Fibroblast of the aortic adventitia (primary cell): ENCODE measurements around the gene LILRB4. TPM values are rescaled to one million over a fixed set of nuclear protein-coding genes. Genes with fewer than 3 reads are reported as not detected.

Experiments
- DNase-seq: peaks from one replicate; pipeline ENCODE4 v3.0.0-alpha.2; 2010; ENCODE audit warnings: low read depth
- H3K4me3 ChIP-seq: 2 replicates; pipeline ENCODE4 v1.5.1; 2011; ENCODE audit warnings: low read depth, mild to moderate bottlenecking, control low read depth, low read length, moderate library complexity
- total RNA-seq: library from RNA; depleted of rRNA; stranded (reverse); fragments of >200 nt; gene quantifications from 2 replicates; pipeline ENCODE4 v1.2.3, GENCODE V29; 2012; ENCODE audit warnings: low replicate concordance
- TF ChIP-seq, protein P1 (sequence below): IDR thresholded peaks from 2 replicates; pipeline ENCODE4 v1.5.1; 2011; ENCODE audit warnings: mild to moderate bottlenecking, low read length, control low read depth, inconsistent platforms; ENCODE audit not compliant: insufficient read depth

LILRB4 gene
- total RNA-seq, 1 donor, result not detected

DNA sequence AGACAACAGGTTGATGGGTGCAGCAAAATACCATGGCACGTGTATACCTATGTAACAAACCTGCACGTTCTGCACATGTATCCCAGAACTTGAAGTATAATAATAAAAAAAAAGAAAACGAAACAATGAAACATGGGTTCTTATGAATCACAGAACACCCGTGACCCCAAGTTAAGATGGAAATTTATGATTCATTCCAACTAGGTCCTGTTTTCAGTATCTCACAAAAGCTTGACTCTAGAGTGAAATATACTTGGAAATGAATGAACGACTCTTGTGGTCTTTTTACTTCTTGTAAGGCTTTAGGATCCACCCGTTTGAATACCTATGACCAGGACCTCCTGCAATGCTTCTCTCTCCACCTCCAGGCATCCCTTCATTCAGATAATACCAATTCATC is 3.5 kb upstream of the LILRB4 start:
- H3K4me3 ChIP-seq, result no peak overlapping the region
- no peak for DNase-seq
- TF ChIP-seq, protein P1, sequence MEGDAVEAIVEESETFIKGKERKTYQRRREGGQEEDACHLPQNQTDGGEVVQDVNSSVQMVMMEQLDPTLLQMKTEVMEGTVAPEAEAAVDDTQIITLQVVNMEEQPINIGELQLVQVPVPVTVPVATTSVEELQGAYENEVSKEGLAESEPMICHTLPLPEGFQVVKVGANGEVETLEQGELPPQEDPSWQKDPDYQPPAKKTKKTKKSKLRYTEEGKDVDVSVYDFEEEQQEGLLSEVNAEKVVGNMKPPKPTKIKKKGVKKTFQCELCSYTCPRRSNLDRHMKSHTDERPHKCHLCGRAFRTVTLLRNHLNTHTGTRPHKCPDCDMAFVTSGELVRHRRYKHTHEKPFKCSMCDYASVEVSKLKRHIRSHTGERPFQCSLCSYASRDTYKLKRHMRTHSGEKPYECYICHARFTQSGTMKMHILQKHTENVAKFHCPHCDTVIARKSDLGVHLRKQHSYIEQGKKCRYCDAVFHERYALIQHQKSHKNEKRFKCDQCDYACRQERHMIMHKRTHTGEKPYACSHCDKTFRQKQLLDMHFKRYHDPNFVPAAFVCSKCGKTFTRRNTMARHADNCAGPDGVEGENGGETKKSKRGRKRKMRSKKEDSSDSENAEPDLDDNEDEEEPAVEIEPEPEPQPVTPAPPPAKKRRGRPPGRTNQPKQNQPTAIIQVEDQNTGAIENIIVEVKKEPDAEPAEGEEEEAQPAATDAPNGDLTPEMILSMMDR, result no peak

DNA sequence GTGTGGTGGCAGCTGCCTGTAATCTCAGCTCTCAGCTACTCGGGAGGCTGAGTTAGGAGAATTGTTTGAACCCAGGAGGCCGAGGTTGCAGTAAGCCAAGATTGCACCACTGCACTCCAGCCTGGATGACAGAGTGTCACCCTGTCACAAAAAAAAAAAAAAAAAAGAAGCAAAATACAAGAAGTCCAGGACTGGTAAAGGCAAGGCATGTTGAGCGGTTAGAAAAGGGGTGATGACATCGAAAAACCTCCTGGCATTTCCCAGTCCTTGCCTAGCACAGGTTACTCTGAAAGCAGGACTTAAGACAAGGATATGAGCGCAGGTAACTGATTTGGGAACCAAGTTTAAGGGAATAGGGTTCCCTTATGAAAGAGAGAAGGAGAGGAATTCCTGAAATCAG is 2.5 kb upstream of the LILRB4 start:
- no peak overlapping the region for H3K4me3 ChIP-seq
- TF ChIP-seq, protein P1, result no peak
- DNase-seq, result no peak

DNA sequence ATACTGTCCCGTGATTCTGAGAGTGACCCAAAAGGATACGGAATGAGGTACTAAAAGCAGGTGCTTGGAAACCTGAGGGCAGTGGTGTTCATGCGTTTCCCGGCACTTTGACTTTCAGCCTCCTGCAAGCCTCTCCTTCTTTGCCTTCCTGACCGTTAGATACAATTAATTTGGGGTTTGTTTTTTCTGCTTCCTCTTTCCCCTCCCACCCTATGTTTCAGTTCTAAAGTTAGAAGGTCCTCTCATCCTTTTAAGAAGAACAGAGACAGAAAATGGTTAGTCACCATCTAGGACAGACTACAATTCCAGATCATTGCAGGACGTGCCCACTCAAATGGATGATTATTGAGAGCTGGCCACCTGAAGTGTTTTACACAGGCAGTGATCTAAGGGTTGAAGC is 1.8 kb upstream of the LILRB4 start:
- TF ChIP-seq, protein P1, result no peak
- no peak overlapping the region for H3K4me3 ChIP-seq
- DNase-seq, result no peak

DNA sequence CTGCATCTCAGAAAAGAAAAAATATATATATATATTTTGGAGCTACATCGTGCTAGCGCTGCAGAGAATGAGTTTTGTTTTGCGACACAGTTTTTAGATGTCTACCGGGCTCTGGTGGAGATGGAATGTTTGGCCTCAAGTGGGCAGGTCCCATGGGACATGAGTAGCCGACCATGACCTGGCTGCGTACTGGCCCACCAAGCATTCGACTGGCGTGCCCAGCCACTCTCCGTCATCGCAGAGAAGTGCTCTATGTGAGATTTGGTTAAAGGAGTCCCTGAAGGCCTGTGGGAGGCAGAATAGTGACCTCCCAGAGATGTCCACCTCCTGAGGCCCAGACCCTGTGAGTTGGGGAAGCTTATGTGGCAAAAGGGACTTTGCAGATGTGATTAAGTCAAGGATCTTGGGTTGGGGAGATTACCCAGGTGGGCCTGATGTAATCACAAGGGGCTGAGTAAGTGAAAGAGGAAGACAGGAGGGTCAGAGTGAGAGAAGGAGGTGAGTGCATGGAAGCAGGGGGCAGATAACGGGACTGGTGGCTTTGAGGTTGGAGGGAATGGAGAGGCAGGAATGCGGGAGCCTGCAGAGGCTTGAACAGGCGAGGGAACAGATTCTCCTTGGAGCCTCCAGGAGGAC is 821 bp upstream of the LILRB4 start:
- TF ChIP-seq, protein P1, result no peak
- DNase-seq, result no peak
- H3K4me3 ChIP-seq, result no peak overlapping the region

DNA sequence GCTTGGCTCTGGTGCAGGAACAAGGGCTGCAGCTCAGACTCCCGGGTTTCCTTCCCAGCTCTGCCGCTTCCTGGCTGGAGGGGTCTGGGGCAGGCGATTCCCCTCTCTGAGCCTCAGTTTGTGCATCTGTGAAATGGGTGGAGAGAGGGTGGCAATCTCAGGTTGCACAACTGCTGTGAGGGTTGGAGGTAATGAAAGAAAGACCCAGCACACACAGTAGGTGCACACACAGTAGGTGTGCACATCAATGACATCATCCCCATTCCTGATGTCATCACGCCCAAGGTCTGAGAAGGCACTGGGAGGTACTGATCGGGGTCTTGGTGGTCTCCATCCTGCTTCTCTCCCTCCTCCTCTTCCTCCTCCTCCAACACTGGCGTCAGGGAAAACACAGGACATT is 2.7 kb downstream of the LILRB4 start:
- DNase-seq, result no peak
- TF ChIP-seq, protein P1, result no peak

DNA sequence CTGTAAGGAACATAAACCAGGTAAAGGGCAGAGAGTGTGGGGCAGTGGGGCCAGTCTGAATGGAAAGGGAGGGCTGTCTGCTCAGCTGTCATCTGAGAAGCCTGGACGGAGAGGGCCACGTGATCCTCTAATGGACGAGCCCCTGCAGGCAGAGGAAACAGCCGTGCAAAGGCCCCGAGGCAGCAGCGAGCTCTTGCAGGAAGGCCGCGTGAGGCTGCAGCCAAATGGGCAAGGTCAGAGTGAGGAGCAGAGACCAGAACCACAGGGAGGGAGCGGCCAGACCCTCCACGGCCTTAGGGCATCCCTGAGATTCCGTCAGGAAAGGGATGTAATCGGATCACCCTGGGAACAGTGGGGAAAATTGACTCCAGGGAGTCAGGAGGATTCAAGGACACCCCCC is 4.4 kb downstream of the LILRB4 start:
- no peak overlapping the region for H3K4me3 ChIP-seq
- no peak for DNase-seq
- TF ChIP-seq, protein P1, result no peak

More for the DNA sequence above, 2.7 kb downstream of the LILRB4 start:
- H3K4me3 ChIP-seq, result no peak overlapping the region

DNA sequence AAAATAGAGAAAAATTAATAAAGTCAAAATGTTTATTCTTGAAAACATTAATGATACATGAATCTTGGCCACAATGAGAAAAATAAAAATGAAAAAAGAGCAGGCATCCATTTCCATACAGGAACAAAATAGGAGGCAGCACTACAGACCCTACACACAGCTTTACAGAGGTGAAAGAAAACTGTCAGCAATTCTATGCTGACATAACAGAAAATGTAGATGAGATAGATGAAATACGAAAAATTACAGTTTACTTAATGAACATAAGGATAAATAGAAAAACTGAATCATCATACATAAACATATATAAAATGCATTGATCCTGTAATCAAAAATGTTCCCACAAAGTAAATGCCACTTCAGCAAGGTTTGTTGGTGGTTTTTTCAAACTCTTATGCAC is 5.6 kb downstream of the LILRB4 start:
- H3K4me3 ChIP-seq, result no peak overlapping the region
- TF ChIP-seq, protein P1, result no peak
- no peak for DNase-seq
